Keratinocyte (primary cell): ENCODE data around the gene CAPN11. TPM values are rescaled to one million over a fixed set of nuclear protein-coding genes. Genes with fewer than 3 reads are reported as not detected.

Experiments used
- DNase-seq: peaks from one replicate; pipeline ENCODE4 v3.0.0-alpha.2; 2011; ENCODE audit warnings: low read depth, missing footprints, low spot score
- FAIRE-seq: peaks from 2 replicates; lab custom pipeline; 2011; peaks lifted over from hg19 to GRCh38; lab: Jason Lieb, UNC
- H2AFZ ChIP-seq: 2 replicates; pipeline ENCODE4 v1.6.0; 2012; ENCODE audit warnings: low read length, control low read depth, inconsistent platforms; ENCODE audit not compliant: control insufficient read depth
- H3K27ac ChIP-seq: 2 replicates; pipeline ENCODE4 v1.5.1; 2011; ENCODE audit warnings: low read length; ENCODE audit not compliant: control insufficient read depth, insufficient read depth
- H3K27me3 ChIP-seq: 3 replicates; pipeline ENCODE4 v1.6.0; 2011; ENCODE audit warnings: low read length; ENCODE audit not compliant: control insufficient read depth, insufficient read depth; ENCODE audit errors: extremely low read depth
- H3K36me3 ChIP-seq, 2 experiments: 2 replicates in 1 of 2; 3 replicates in 1 of 2; pipeline ENCODE4 v1.5.1; 2011; ENCODE audit warnings: low read length in 2 of 2, mild to moderate bottlenecking in 1 of 2; ENCODE audit not compliant: control insufficient read depth in 2 of 2, insufficient read depth in 2 of 2; ENCODE audit errors: extremely low read depth in 1 of 2
- H3K4me1 ChIP-seq: 3 replicates; pipeline ENCODE4 v1.5.1; 2011; ENCODE audit warnings: low read length; ENCODE audit not compliant: control insufficient read depth, insufficient read depth; ENCODE audit errors: extremely low read depth
- H3K4me2 ChIP-seq: 3 replicates; pipeline ENCODE4 v1.6.0; 2011; ENCODE audit warnings: low read depth, low read length; ENCODE audit not compliant: control insufficient read depth, insufficient read depth; ENCODE audit errors: extremely low read depth
- H3K4me3 ChIP-seq, 3 experiments: fragments of 200-600 bp in 1 of 3; sonication (generic) in 1 of 3; 2 replicates in 2 of 3; 3 replicates in 1 of 3; pipeline ENCODE4 v1.5.1; 2011 to 2016; ENCODE audit warnings: low read length in 3 of 3, mild to moderate bottlenecking in 3 of 3, control low read depth in 2 of 3, inconsistent platforms in 1 of 3, low read depth in 1 of 3, mixed read lengths in 1 of 3, mixed run types in 1 of 3, moderate library complexity in 1 of 3; ENCODE audit not compliant: control insufficient read depth in 2 of 3, insufficient read depth in 2 of 3; ENCODE audit errors: extremely low read depth in 1 of 3
- H3K79me2 ChIP-seq: 2 replicates; pipeline ENCODE4 v1.6.0; 2012; ENCODE audit warnings: low read length; ENCODE audit not compliant: control insufficient read depth, insufficient read depth
- H3K9ac ChIP-seq: 3 replicates; pipeline ENCODE4 v1.6.0; 2011; ENCODE audit warnings: low read length; ENCODE audit not compliant: control insufficient read depth, insufficient read depth; ENCODE audit errors: extremely low read depth
- H3K9me1 ChIP-seq: 3 replicates; pipeline ENCODE4 v1.6.0; 2011; ENCODE audit warnings: low read length; ENCODE audit not compliant: control insufficient read depth, insufficient read depth; ENCODE audit errors: extremely low read depth
- H3K9me3 ChIP-seq: 2 replicates; pipeline ENCODE4 v1.5.1; 2012; ENCODE audit warnings: low read depth, low read length; ENCODE audit not compliant: control insufficient read depth
- H4K20me1 ChIP-seq: 3 replicates; pipeline ENCODE4 v1.6.0; 2011; ENCODE audit warnings: low read length; ENCODE audit not compliant: control insufficient read depth, insufficient read depth; ENCODE audit errors: extremely low read depth
- CTCF ChIP-seq, 3 experiments: IDR thresholded peaks in 1 of 3; conservative IDR thresholded peaks in 1 of 3; optimal IDR thresholded peaks in 1 of 3; 2 replicates in 2 of 3; 3 replicates in 1 of 3; pipeline versions ENCODE3 to v1.5.1; 2011; ENCODE audit warnings: low read length in 3 of 3, mild to moderate bottlenecking in 3 of 3, moderate library complexity in 2 of 3, control low read depth in 1 of 3, inconsistent platforms in 1 of 3; ENCODE audit not compliant: insufficient read depth in 2 of 3; ENCODE audit errors: extremely low read depth in 1 of 3
- EZH2 ChIP-seq: IDR thresholded peaks from one replicate; pipeline ENCODE4 v1.6.1; 2012; ENCODE audit warnings: inconsistent platforms, mild to moderate bottlenecking, low read length, moderate library complexity
- dilution Hi-C: fragments of 300-500 bp; cut with MboI; formaldehyde crosslinking; loops from one replicate; pipeline ENCODE4 v1.7.0; 2020; ENCODE audit warnings: low sequenced_read_pairs; ENCODE audit not compliant: extremely low pct_ligation_motif_present
- polyA plus RNA-seq, 5 experiments: library from polyadenylated mRNA; depleted of rRNA in 3 of 5; stranded (reverse) in 3 of 5; stranded (forward) in 1 of 5; unstranded in 1 of 5; fragments of >200 nt; gene quantifications; 1 replicate in 1 of 5; 2 replicates in 3 of 5; 3 replicates in 1 of 5; pipeline versions ENCODE4 v1.2.1 to v1.2.3, GENCODE V29; 2011 to 2012; ENCODE audit warnings: missing spikeins in 2 of 5, low read depth in 1 of 5, low replicate concordance in 1 of 5

CAPN11 gene
- polyA plus RNA-seq, 1 donor (not counting 4 experiments of a cell fraction or from before 2014, with no cell fraction given), result not detected

DNA sequence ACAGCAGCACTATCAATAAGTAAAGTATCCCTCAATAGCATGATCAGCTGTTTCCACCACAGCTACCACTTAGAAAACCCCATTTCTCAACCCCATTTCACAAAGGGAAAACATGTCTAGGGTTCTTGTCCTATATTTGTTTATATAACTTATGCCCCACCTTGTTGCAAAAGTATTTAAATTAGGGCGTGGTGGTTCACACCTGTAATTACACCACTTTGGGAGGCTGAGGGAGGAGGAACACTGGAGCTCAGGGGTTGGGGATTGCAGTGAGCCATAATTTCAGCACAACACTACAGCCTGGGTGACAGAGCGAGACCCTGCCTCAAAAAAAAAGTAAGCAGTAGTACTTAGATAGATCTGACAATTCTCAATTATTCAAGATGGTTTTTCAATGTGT, 35.1 kb upstream of the CAPN11 start:
- dilution Hi-C loops, result no loop called here
- H3K9ac ChIP-seq, result no peak overlapping the region
- FAIRE-seq (no peak), DNase-seq (no peak)
- H3K9me1 ChIP-seq, result peaks cover 2% of the 10 kb centered on the region
- H3K27me3 ChIP-seq, result no peaks in the 10 kb centered on the region
- no peak overlapping the region for H3K4me3 ChIP-seq
- H4K20me1 ChIP-seq, result peaks cover 20% of the 10 kb centered on the region
- no peaks in the 10 kb centered on the region for H3K9me3 ChIP-seq
- H2AFZ ChIP-seq, result no peak overlapping the region
- no peak overlapping the region for H3K27ac ChIP-seq
- peaks cover 65% of the 10 kb centered on the region for H3K4me1 ChIP-seq
- H3K36me3 ChIP-seq, result peaks cover 1 to 3% of the 10 kb centered on the region in 2 experiments
- TF ChIP-seq CTCF (optimal IDR thresholded peaks at IDR 0.05 in 1 of 3, IDR thresholded peaks at IDR 0.05 in 1 of 3, conservative IDR thresholded peaks at IDR 0.05 in 1 of 3; ENCODE audit: extremely low read depth in 1 of 3, insufficient read depth in 2 of 3, low read length in 3 of 3) (no peak), EZH2 (no peak)
- H3K4me2 ChIP-seq, result peak overlapping the region; percentile 18
- peaks cover 96% of the 10 kb centered on the region for H3K79me2 ChIP-seq

- peaks cover 13% of the 10 kb centered on the region for H4K20me1 ChIP-seq
- H2AFZ ChIP-seq, result no peak overlapping the region
- no peak for DNase-seq
- H3K4me3 ChIP-seq, result peak overlapping the region; percentile 80 to 96 (median 84)
- H3K9ac ChIP-seq, result peak overlapping the region; percentile 90
- H3K4me1 ChIP-seq, result peaks cover 51% of the 10 kb centered on the region
- FAIRE-seq, result no peak
- H3K36me3 ChIP-seq, result peaks cover 2 to 12% of the 10 kb centered on the region in 2 experiments
- peak overlapping the region; percentile 79 for H3K4me2 ChIP-seq
- no peaks in the 10 kb centered on the region for H3K27me3 ChIP-seq
- H3K79me2 ChIP-seq, result peaks cover 91% of the 10 kb centered on the region
- dilution Hi-C loops, result no loop called here
- H3K27ac ChIP-seq, result peak overlapping the region; percentile 89
- TF ChIP-seq EZH2 (no peak), CTCF (optimal IDR thresholded peaks at IDR 0.05 in 1 of 3, IDR thresholded peaks at IDR 0.05 in 1 of 3, conservative IDR thresholded peaks at IDR 0.05 in 1 of 3; ENCODE audit: extremely low read depth in 1 of 3, insufficient read depth in 2 of 3, low read length in 3 of 3) (no peak)
- no peaks in the 10 kb centered on the region for H3K9me1 ChIP-seq
- H3K9me3 ChIP-seq, result no peaks in the 10 kb centered on the region
Observed at GRCh38 chr6:44126320-44127149, 32.1 kb upstream of the CAPN11 start.
